H9 (cell line): ENCODE data around the gene ANK2. TPM values are rescaled to one million over a fixed set of nuclear protein-coding genes. Genes with fewer than 3 reads are reported as not detected.

ENCODE experiments used
- DNase-seq: peaks from one replicate; pipeline ENCODE4 v3.0.0-alpha.2; 2017
- H2AFZ ChIP-seq: one replicate; pipeline ENCODE4 v1.6.1; 2013; ENCODE audit warnings: mild to moderate bottlenecking, low read length, control low read depth, moderate library complexity
- H2AK5ac ChIP-seq: 2 replicates; pipeline ENCODE4 v1.6.1; 2013; ENCODE audit warnings: low read length, control low read depth, mixed read lengths; ENCODE audit not compliant: insufficient read length
- H2BK120ac ChIP-seq: one replicate; pipeline ENCODE4 v1.6.1; 2013; ENCODE audit warnings: low read depth, mild to moderate bottlenecking, low read length, control low read depth, inconsistent platforms; ENCODE audit not compliant: poor library complexity, severe bottlenecking
- H2BK12ac ChIP-seq: 2 replicates; pipeline ENCODE4 v1.6.1; 2013; ENCODE audit warnings: low read length, control low read depth, mixed read lengths, low read depth; ENCODE audit not compliant: insufficient read length
- H2BK15ac ChIP-seq: 2 replicates; pipeline ENCODE4 v1.6.1; 2013; ENCODE audit warnings: low read depth, low read length, control low read depth
- H2BK20ac ChIP-seq: one replicate; pipeline ENCODE4 v1.6.1; 2013; ENCODE audit warnings: low read depth, mild to moderate bottlenecking, low read length, control low read depth, inconsistent platforms; ENCODE audit not compliant: poor library complexity, severe bottlenecking
- H2BK5ac ChIP-seq: 2 replicates; pipeline ENCODE4 v1.6.1; 2013; ENCODE audit warnings: low read length, control low read depth, mixed read lengths; ENCODE audit not compliant: insufficient read length
- H3K14ac ChIP-seq: 2 replicates; pipeline ENCODE4 v1.6.1; 2013; ENCODE audit warnings: low read length, control low read depth; ENCODE audit not compliant: insufficient read depth
- H3K18ac ChIP-seq: 2 replicates; pipeline ENCODE4 v1.6.1; 2013; ENCODE audit warnings: low read depth, mild to moderate bottlenecking, mixed read lengths, low read length, control low read depth; ENCODE audit not compliant: insufficient read length
- H3K23ac ChIP-seq: 2 replicates; pipeline ENCODE4 v1.6.1; 2013; ENCODE audit warnings: low read length, control low read depth, mixed read lengths, low read depth; ENCODE audit not compliant: insufficient read length
- H3K23me2 ChIP-seq: 2 replicates; pipeline ENCODE4 v1.6.1; 2013; ENCODE audit warnings: low read depth, mild to moderate bottlenecking, mixed read lengths, low read length, control low read depth; ENCODE audit not compliant: insufficient read length, poor library complexity, severe bottlenecking
- H3K27ac ChIP-seq: 2 replicates; pipeline ENCODE4 v1.5.1; 2013; ENCODE audit warnings: low read length, control low read depth, mixed read lengths, low read depth; ENCODE audit not compliant: insufficient read length
- H3K27me3 ChIP-seq: 2 replicates; pipeline ENCODE4 v1.6.1; 2013; ENCODE audit warnings: low read length, control low read depth, inconsistent platforms; ENCODE audit not compliant: insufficient read depth
- H3K4ac ChIP-seq: 2 replicates; pipeline ENCODE4 v1.6.1; 2013; ENCODE audit warnings: low read depth, mild to moderate bottlenecking, control low read depth, inconsistent platforms, low read length, moderate library complexity
- H3K4me1 ChIP-seq: 2 replicates; pipeline ENCODE4 v1.6.1; 2013; ENCODE audit warnings: low read length, control low read depth, inconsistent platforms; ENCODE audit not compliant: insufficient read depth
- H3K4me2 ChIP-seq: 2 replicates; pipeline ENCODE4 v1.6.1; 2013; ENCODE audit warnings: low read length, control low read depth, mixed read lengths; ENCODE audit not compliant: insufficient read length, insufficient read depth
- H3K56ac ChIP-seq: 2 replicates; pipeline ENCODE4 v1.6.1; 2013; ENCODE audit warnings: low read depth, mild to moderate bottlenecking, mixed read lengths, low read length, control low read depth; ENCODE audit not compliant: insufficient read length
- H3K79me1 ChIP-seq: 2 replicates; pipeline ENCODE4 v1.6.1; 2013; ENCODE audit warnings: low read depth, mild to moderate bottlenecking, moderate library complexity, low read length, control low read depth, inconsistent platforms; ENCODE audit not compliant: insufficient read depth, poor library complexity, severe bottlenecking
- H3K79me2 ChIP-seq: 2 replicates; pipeline ENCODE4 v1.6.1; 2013; ENCODE audit warnings: low read length, control low read depth, inconsistent platforms; ENCODE audit not compliant: insufficient read depth
- H3K9ac ChIP-seq: 2 replicates; pipeline ENCODE4 v1.6.1; 2013; ENCODE audit warnings: low read length, control low read depth, mixed read lengths; ENCODE audit not compliant: insufficient read length; ENCODE audit errors: extremely low read depth
- H3K9me3 ChIP-seq: one replicate; pipeline ENCODE4 v1.6.1; 2013; ENCODE audit warnings: low read depth, low read length, inconsistent platforms; ENCODE audit not compliant: control insufficient read depth
- H3T11ph ChIP-seq: one replicate; pipeline ENCODE4 v1.6.1; 2013; ENCODE audit warnings: mild to moderate bottlenecking, low read length, control low read depth, inconsistent platforms
- H4K20me1 ChIP-seq: one replicate; pipeline ENCODE4 v1.6.1; 2013; ENCODE audit not compliant: control insufficient read depth, insufficient read length, insufficient read depth
- H4K5ac ChIP-seq: 2 replicates; pipeline ENCODE4 v1.6.1; 2013; ENCODE audit warnings: low read depth, mild to moderate bottlenecking, mixed read lengths, low read length, control low read depth; ENCODE audit not compliant: insufficient read length
- H4K8ac ChIP-seq: replicated peaks from 2 replicates; pipeline ENCODE4 v1.6.1; 2013; ENCODE audit warnings: low read length, control low read depth, mixed read lengths, low read depth; ENCODE audit not compliant: insufficient read length
- H4K91ac ChIP-seq: 2 replicates; pipeline ENCODE4 v1.6.1; 2013; ENCODE audit warnings: low read depth, mild to moderate bottlenecking, moderate library complexity, mixed read lengths, low read length, control low read depth; ENCODE audit not compliant: insufficient read length
- H3K27ac Mint-ChIP-seq, 3 experiments: 2 replicates in 2 of 3; 3 replicates in 1 of 3; pipeline ENCODE4 v1.8.0; 2020 to 2021; ENCODE audit warnings: mixed read lengths in 3 of 3, mild to moderate bottlenecking in 1 of 3, moderate library complexity in 1 of 3
- H3K27me3 Mint-ChIP-seq: 2 replicates; pipeline ENCODE4 v1.8.0; 2021; ENCODE audit warnings: low read depth, mild to moderate bottlenecking, moderate library complexity, mixed read lengths
- H3K36me3 Mint-ChIP-seq, 3 experiments: 2 replicates in 2 of 3; 3 replicates in 1 of 3; pipeline ENCODE4 v1.8.0; 2020 to 2021; ENCODE audit warnings: low read depth in 3 of 3, mixed read lengths in 3 of 3; ENCODE audit not compliant: insufficient read depth in 1 of 3
- H3K4me1 Mint-ChIP-seq, 2 experiments: 2 replicates each; pipeline ENCODE4 v1.8.0; 2020; ENCODE audit warnings: mixed read lengths in 2 of 2
- H3K4me3 Mint-ChIP-seq, 2 experiments: 2 replicates in 1 of 2; 3 replicates in 1 of 2; pipeline ENCODE4 v1.8.0; 2020 to 2021; ENCODE audit warnings: mild to moderate bottlenecking in 2 of 2, mixed read lengths in 2 of 2, moderate library complexity in 1 of 2
- H3K9me3 Mint-ChIP-seq, 2 experiments: 2 replicates in 1 of 2; 3 replicates in 1 of 2; pipeline ENCODE4 v1.8.0; 2020; ENCODE audit warnings: mild to moderate bottlenecking in 2 of 2, mixed read lengths in 2 of 2, moderate library complexity in 1 of 2
- CTCF ChIP-seq: fragments of 200-600 bp; sonication (generic); conservative IDR thresholded peaks from 3 replicates; pipeline ENCODE4 v1.8.0; 2021; ENCODE audit warnings: antibody characterized with exemption, mild to moderate bottlenecking
- total RNA-seq: library from RNA; stranded (reverse); gene quantifications from 2 replicates; pipeline ENCODE4 v1.2.1, GENCODE V29; 2021

Gene ANK2
- total RNA-seq, 1 experiment from 2014 or later, result 36.8 TPM

GRCh38 chr4:113148925-113149324 is 99.5 kb downstream of the ANK2 start:
- Histone ChIP-seq H3K79me1 (no peaks in the 10 kb centered on the region), H3T11ph (no peak overlapping the region), H3K18ac (no peak overlapping the region), H3K79me2 (no peaks in the 10 kb centered on the region), H2BK20ac (no peak overlapping the region), H2BK15ac (no peak overlapping the region), H4K8ac (no peak overlapping the region), H3K27me3 (no peaks in the 10 kb centered on the region), H4K5ac (no peak overlapping the region), H3K23ac (no peak overlapping the region), H3K27ac (no peak overlapping the region), H2BK12ac (no peak overlapping the region), H4K91ac (no peak overlapping the region), H2BK5ac (no peak overlapping the region), H2AFZ (no peak overlapping the region), H3K4me1 (peaks cover 11% of the 10 kb centered on the region), H3K23me2 (no peaks in the 10 kb centered on the region), H2AK5ac (no peak overlapping the region), H3K4me2 (no peak overlapping the region), H3K9ac (no peak overlapping the region), H2BK120ac (no peak overlapping the region), H3K56ac (no peak overlapping the region), H3K4ac (no peak overlapping the region), H3K14ac (no peak overlapping the region), H3K9me3 (no peaks in the 10 kb centered on the region), H4K20me1 (no peaks in the 10 kb centered on the region)
- no peak for DNase-seq
- H3K4me3 Mint-ChIP-seq, result no peak overlapping the region; a peak in 1 of 5 replicates
- no peak for TF ChIP-seq CTCF
- peaks cover 2 to 20% (median 6%) of the 10 kb centered on the region in 3 experiments for H3K36me3 Mint-ChIP-seq
- H3K4me1 Mint-ChIP-seq, result peaks cover 45 to 49% of the 10 kb centered on the region in 2 experiments
- peaks cover 0 to 5% of the 10 kb centered on the region in 2 experiments; a peak in 1 of 5 replicates for H3K9me3 Mint-ChIP-seq
- no peaks in the 10 kb centered on the region for H3K27me3 Mint-ChIP-seq
- peak overlapping the region; percentile 2 to 91 (median 40); a peak in 5 of 7 replicates for H3K27ac Mint-ChIP-seq
